Activated CD4-positive, CD25-positive, alpha-beta regulatory T cell treated with anti-CD3 and anti-CD28 coated beads, Interleukin-2, amount 50 U/mL, for 16 hours (primary cell): ENCODE measurements around the gene TMTC2.
"Not testable (repeated sequence)": the region's sequence is repeated elsewhere in the genome, so short reads cannot be mapped to it uniquely, and the experiment has no call there.

Experiments used
- DNase-seq: peaks from one replicate; pipeline ENCODE4 v3.0.0-alpha.2; 2020; ENCODE audit warnings: low read depth, low spot score

The TMTC2 gene

DNA sequence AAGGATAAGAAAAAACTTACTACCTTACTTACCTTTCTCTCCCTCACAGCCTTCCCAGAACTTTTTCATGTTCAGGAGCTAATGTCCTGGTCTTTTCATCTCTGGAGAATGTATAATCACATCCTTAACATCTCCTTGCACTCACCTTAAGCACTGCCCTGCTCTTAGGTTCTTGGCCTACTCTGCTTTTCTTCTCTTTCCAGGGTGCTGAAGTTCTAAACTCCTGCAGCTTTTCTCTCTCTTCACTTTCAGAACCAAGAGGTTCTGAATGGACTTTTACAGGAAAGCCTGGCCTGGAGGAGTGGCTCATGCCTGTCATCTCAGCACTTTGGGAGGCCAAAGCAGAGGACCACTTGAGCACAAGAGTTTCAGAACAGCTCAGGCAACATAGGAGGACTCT lies 101.9 kb downstream of the TMTC2 start:
- DNase-seq, result no peak

DNA sequence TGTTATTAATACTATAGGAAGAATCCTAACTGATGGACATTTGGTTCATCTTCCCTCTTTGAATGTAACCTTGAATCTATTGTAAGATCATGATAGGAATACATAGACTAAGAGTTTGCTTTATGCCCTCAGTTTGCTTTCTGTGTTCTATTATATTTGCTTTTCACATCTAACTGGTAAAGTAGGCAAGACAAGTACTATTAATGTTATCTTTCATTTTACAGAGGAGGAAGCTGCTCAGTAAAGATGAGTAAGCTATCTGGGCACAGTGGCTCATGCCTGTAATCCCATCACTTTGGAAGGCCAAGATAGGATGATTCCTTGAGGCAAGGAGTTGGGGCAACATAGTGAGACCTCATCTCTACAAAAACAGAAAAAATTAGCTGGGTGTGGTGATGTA lies 103.0 kb downstream of the TMTC2 start:
- DNase-seq, result no peak

DNA sequence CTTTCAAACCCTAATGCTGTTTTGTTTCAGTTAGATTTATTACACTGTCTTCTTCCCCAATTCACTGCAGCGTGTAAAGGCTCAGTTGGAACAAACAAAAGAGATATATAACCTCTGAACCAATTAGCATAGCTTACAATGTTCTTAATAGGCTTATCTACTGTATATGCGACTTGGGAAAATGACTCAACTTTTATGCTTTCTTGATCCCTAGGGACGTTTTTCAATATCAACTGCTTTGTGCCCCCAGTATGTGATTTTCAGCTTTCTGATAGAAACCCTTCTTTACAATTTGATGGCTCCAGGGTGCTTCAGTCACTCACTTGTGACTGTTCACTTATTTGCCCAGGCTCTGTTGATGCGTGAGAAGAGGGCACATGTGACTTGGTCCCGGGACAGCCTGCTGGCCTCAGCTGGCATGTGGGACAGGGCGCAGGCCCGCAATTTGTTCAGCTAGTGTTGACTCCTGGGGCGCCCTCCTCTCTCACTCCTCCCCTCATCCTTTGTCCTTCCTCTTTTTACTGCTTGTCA lies 107.1 kb downstream of the TMTC2 start:
- no peak for DNase-seq

DNA sequence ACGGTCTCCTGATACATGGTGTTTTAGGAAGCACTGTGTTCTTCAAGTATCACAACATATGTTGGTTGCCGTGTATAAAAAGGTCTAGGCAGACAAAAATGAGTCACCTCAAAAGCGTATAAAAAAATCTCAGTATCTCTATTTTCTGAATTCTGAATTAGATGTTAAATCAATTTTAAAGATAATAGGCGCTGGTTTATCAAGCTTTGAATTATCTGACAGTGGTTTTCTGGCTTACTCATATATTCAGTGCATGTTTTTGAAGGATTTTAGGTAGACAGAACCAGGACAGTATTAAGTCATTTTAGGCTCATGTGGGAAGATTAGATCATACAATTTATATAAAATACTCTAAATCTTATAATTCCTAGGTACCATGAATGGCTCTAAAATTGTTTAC lies 110.8 kb downstream of the TMTC2 start:
- DNase-seq, result no peak

DNA sequence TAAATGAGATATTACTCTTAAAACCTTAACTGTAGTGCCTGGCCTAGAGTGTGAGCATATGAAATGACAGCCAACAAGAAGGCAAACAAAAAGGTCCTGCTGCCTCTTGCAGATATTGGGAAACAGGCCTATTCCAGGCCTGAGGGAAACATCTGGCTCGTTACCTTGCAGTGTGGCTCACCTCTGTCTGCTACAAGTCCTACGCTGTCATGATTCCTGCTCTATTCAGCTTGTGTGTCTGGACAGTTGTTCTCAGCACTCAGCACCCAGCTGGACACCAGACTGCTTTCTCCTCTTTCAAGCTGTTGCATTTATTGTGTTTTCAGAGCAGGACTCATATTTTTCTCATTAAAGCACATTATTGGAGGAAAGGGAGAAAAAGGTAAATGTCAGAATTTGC lies 113.5 kb downstream of the TMTC2 start:
- DNase-seq, result no peak

DNA sequence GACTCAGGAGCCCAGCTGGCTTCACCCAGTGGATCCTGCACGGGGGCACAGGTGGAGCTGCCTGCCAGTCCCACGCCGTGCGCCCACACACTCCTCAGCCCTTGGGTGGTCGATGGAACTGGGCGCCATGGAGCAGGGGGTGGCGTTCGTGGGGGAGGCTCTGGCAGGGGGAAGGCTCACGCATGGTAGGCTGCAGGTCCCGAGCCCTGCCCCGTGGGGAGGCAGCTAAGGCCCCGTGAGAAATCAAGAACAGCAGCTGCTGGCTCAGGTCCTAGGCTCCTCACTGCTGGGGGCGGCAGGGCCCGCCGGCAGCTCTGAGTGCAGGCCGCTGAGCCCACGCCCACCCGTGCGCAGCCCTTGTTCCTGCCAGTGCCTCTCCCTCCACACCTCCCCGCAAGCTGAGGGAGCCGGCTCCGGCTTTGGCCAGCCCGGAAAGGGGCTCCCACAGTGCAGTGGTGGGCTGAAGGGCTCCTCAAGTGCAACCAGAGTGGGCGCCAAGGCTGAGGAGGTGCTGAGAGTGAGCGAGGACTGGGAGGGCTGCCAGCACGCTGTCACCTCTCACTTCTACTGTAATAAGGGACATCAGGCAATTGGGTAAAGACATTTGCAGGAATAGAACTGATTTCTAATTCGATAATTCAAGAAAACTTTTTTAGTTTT lies 115.4 kb downstream of the TMTC2 start:
- no peak for DNase-seq

DNA sequence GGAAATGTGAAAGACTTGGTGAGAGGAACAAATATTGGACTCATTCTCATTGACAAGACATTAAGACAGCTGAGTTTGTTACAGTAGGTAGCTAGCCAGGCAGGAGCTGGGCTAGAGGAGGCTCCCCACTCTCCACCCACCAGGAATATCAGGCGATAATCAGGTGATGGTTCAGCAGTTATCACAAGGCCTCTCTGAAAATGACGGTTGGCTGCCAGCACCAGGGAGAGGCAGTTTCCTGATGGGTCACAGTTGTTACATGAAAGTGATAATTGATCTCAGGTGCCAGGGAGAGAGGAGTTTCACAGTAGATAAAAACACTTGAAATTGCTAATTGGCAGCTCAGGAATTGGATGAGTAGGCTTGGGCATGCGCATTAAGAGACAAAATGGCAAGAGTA lies 116.5 kb downstream of the TMTC2 start:
- no peak for DNase-seq

DNA sequence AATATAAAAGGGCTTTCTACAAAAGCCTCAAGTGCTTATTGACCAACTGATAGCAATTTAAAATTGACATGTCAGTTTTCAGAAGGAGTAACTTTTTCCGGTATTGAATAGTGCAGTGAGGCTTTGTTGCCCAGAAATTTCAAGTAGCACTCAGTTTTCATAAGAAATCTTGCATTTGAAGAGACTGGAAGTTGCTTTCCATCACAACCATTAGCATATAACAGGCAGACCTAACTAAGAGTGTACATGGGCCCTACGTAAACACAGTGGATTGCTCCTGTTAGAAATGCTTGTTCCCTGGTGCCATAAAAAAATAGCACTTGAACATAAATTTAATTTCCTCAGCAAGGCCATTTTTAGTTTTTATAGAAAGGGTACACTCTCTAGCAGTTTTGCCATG lies 117.9 kb downstream of the TMTC2 start:
- DNase-seq, result no peak

DNA sequence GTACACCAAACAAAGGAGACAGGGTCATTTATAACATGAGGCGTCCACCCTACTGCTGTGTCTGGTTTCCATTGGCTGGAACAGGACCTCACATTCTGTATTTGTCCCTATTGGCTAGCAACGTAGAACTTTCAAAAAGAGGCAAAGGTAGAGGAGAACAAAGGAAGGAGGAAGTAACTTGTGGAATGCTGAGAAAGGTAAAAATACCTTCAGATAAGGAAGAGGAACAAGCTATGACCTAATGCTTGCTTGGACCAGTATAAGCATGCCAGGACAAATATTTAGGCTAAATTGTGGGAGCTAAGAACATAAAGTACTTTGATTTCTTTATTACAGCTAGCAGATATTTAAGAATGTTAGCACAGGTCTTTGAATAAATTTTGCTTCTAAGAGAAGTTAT lies 118.3 kb downstream of the TMTC2 start:
- not testable (repeated sequence) for DNase-seq

DNA sequence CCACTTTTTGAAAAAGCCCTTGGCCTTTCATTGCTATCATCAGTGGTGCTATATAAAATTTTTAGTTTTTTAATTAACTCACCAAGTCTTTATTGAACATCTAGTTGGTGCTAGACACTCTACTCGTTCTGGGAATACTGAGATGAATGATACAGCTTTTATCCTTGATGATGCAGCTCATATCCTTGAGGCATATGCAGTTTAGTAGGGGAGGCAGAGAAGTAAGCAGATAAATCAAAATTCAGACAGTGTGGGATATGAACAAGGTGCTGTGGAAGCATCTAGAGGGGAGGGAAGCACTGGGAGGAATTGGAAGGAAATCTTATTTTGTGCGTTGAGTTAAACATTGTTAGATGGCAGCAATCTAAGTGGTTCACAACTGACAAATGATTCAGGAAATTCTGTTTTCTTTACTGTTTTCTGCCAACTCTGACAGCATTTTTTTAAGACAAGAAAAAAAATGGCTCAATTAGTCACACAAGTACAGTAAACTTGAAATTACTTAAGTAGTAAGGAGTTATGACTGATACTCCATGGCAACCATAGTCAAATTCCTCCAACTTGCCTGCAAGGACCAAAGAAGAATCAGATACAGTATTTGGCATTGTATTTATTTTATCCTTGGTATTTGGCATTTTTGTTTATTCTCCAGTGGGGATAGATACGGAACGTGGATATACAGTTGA lies 119.2 kb downstream of the TMTC2 start:
- DNase-seq, result no peak

DNA sequence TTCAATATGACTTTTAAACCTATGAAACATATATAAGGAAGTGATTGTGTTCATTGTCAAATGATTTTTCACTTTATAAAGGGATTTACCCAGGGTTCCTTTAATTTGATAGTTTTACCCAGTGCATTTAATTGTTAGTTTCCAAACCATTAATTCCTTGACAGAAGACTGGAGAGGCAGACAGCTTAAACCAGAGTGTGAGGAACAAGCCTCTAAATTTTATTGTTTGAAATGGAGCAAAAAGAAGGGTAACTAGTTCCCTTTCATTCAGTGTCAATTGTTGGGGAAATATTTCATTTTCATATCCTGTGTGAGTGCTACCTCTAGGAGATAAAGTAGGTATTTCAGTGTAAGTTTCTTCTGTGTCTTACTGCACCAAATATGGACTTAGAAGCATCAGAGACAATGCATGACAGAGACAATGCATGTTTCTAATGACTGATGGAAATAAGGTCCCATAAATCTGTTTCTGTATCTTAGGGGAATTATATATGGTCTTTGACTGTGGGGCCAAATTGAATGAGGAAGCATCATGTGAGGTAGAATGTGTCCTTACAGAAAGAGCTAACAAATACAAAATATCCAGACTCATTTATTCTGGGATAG lies 120.5 kb downstream of the TMTC2 start:
- no peak for DNase-seq

DNA sequence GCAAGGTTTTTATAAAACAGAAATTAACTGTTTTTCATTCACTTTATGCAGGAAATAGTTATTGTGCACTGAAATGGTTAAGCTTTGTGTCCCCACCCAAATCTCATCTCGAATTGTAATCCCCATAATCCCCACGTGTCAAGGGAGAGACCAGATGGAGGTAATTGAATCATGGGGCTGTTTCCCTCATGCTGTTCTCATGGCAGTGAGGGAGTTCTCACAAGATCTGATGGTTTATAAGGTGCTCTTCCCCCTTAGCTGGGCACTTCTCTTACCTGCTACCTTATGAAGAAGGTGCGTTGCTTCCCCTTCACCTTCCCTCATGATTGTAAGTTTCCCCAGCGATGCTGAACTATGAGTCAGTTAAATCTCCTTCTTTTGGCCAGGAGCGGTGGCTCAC lies 123.9 kb downstream of the TMTC2 start:
- no peak for DNase-seq

DNA sequence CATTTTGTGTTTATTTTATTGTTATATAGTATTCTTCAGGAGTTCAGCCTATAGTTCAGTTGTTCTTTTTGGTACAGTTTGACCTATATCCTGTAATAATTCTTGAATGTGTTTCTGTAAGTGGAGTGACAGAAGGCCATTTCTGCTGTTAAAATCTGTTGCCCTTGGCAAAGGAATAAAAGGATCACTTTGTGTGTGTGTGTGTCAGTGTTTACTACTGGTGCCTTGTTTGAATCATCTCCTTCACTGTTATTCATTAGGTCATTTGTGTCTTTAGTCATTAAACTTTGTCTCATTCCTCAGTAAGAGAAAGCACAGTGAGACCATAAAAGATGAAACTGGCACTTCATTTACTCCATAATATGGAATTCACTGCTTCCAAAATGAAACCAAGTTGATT lies 130.7 kb downstream of the TMTC2 start:
- DNase-seq, result no peak

DNA sequence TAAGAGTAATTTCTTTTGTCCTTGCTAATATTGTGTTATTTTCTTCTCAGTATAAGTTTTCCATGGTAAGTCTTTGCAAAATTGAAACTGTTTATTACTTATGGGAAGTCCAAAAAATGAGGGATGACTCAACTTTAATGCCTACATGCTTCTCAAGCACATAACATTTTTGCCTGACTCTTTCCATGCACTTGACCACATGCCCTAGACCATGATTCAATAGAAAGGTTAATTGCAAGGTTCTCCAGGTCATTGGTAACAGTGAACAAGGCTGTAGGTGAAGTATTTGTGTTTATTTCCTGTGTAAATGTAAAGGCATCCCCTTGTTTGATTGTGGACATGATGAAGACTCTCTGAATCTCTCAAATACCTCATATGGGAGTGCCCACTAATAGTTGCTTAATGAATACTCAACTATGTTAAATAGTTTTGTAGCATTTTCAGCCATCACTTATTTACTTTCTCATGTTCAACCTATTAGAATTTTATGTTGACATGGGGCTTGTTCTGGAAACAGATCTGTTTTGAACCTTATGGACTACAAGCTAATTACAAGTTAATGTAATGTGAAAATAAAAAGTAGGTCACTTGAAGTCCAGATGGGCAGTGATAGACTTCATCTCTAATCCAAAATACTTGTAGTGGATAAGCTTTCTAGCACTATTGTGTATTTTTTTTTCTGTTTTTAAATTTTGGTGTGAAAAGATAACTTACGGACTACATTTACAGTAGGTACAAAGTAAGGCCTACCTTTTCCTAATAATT lies 131.7 kb downstream of the TMTC2 start:
- no peak for DNase-seq

DNA sequence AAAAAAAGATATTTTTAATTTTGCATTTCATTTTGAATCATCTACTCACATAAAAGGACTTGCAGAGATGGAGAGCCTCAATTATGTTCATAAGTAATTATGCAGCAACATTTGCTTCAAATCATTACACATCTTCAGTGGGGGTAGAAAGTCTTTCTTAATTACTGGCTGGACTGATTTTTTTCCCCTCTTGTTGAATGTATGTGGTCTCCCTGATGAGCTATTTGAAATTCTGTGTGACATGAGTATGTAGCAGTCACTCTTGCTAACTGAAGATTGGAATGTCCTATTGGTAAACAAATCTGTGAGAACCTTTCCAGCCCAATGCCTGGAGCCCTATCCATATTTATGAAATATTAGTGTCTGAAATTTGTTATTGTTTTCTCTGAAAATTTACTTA lies 139.8 kb downstream of the TMTC2 start:
- no peak for DNase-seq

DNA sequence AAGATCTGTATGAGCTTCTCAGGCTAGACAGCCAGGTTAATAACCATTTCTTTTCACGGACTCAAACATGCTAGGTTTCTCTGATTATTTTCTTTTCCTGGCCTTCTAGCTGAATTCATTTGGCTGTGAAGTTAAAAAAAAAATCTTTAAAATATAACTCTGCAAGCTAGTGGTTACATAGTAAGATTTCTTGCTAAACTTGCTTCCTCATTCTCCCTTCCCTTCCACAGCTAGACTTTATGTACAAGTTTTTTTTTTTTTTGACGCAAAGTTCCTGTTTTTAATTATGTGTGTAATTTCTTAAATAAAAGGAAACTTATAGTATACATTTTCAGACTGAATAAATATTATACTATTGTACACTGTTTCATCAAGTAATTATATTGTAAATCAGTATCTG lies 145.4 kb downstream of the TMTC2 start:
- DNase-seq, result no peak

DNA sequence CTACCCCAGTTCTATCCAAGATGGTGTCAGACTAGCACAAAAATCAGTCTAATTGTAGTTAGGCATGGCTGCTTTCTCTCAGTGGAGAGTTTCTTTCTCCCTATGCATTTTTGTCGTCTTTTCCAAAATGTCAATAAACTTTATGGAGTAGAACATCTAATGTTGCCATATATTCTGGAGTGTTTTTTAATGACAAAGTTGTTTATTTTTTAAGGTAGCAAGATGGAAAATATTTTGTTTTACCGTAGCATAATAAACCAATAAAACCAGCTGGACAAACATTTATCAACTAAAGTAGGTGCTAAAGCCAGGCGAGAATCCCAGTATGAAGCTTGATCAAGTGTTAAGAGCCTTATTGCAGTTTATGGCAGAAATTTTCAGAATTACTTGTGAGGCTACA lies 146.3 kb downstream of the TMTC2 start:
- no peak for DNase-seq

DNA sequence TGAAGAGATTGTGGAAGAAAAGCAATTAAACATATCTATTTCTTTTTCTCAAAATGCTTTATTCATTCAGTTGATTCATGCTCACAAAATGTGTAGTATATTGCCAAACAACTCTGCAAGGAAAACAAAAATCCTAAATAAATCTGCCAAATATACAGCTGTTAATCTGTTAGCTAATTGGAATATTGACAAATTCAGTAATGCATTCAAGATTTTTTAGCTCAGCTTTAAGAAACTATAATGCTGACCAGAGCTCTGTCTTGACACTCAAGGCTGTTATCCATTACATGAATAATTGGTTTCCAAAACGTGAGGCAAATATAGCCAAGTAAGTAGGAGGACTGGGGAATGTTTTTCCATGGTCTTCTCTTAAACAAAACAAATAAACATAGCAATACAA lies 146.8 kb downstream of the TMTC2 start:
- DNase-seq, result no peak

DNA sequence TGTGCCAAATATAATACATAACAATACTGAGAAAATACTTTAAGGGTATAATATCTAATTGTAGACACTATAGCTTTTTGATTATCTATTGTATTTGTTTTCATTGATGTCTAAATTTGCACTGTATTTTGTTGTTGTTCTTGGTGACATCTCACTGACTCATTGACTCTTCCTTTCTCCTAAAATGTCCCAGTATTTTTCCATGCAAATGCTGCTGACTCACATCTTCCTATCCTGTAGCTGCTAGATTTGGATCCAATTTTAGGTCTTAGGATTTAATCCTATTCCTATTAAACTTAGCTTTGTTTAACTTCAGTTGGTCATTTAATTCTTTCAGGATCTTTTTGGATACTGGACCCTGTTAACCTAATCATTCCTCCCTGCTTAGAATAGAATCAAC lies 148.5 kb downstream of the TMTC2 start:
- no peak for DNase-seq

DNA sequence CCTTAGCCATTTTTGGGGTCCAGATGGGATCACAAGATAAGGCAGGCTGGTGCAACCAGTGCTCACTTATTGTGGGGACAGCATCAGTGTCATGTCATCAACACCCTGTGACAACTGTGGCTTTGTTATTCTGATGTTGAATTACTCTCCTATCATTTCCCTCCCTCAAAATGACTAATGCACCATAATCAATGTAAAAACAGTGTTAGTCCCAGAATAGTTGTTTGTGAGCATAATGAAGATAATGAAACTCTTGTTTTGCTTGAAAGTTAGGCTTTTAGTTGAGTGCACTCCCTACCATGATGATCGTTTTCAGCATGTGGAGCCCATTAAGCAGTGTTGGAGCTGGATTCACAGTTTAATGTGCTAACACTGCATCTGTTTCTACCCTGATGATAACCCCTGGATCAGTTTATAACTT lies 151.4 kb downstream of the TMTC2 start:
- DNase-seq, result no peak

DNA sequence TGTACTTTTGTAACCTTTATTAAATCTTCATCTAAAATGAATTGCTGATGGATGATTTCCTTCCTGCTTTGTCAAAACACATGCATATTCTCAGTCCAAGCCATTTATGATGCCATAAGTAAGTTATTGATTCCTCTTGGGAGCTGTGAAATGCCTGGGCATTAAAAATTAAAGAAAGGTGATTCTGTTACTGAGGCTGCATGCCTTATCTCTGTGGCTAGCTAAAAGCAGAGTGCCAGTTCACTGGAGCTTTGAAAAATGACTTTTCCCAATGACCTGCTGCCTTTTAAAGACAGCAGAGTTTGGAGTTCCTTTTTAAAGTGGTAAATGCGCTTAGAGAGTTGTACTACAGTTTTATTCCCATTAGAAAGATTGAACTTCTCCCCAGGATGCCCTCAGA lies 152.1 kb downstream of the TMTC2 start:
- no peak for DNase-seq

DNA sequence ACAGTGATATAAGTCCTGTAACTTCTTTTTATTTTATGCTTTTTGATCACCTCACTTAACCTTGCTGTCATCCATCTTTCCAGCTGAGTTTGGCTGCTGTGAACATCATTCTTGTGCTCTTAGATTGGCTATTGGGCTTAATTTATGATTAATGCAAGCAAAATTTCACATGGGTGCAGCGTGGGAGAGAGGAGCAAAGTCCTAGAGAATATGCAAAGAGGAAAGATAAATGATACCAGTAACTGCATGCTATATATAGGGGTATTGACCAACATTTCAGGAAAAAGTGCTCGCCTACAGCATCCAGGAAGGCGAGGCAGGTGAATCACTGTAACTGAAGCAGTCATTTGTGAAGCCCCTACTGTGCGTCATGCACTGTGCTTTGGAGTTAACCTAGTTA lies 153.1 kb downstream of the TMTC2 start:
- no peak for DNase-seq
